DOHH2 (cell line): ENCODE measurements around the gene CNTNAP2.

Experiments
- EZH2phosphoT487 ChIP-seq: fragments of 200-600 bp; sonication (generic); IDR thresholded peaks from 2 replicates; pipeline ENCODE4 v1.6.1; 2017; ENCODE audit warnings: borderline replicate concordance, mild to moderate bottlenecking, antibody characterized with exemption, low read length, moderate library complexity, mixed read lengths
- TF ChIP-seq, protein P1 (sequence below): fragments of 200-600 bp; sonication (generic); IDR thresholded peaks from one replicate; pipeline ENCODE4 v1.5.1; 2014; ENCODE audit warnings: antibody characterized with exemption, mild to moderate bottlenecking, low read depth, low read length; ENCODE audit not compliant: poor library complexity, severe bottlenecking

DNA sequence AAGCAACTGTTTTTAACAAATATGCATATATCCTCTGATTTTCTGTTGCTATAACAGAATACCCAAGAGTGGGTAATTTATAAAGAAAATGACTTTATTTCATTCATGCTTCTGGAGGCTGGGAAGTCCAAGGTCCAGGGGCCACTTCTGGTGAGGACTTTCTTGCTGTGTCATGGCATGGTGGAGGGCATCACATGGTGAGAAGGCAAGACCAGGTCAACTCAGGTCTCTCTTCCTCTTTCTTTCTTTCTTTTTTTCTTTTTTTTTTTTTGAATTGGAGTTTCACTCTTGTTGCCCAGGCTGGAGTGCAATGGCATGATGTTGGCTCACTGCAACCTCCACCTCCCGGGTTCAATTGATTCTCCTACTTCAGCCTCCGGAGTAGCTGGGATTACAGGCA is 2170.9 kb downstream of the CNTNAP2 start:
- TF ChIP-seq, protein P1, sequence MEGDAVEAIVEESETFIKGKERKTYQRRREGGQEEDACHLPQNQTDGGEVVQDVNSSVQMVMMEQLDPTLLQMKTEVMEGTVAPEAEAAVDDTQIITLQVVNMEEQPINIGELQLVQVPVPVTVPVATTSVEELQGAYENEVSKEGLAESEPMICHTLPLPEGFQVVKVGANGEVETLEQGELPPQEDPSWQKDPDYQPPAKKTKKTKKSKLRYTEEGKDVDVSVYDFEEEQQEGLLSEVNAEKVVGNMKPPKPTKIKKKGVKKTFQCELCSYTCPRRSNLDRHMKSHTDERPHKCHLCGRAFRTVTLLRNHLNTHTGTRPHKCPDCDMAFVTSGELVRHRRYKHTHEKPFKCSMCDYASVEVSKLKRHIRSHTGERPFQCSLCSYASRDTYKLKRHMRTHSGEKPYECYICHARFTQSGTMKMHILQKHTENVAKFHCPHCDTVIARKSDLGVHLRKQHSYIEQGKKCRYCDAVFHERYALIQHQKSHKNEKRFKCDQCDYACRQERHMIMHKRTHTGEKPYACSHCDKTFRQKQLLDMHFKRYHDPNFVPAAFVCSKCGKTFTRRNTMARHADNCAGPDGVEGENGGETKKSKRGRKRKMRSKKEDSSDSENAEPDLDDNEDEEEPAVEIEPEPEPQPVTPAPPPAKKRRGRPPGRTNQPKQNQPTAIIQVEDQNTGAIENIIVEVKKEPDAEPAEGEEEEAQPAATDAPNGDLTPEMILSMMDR, result no peak
- no peak for TF ChIP-seq EZH2phosphoT487
